Measurements from ENCODE around the gene MIAT.

MIAT gene

GRCh38 chr22:26617271-26618199 is 39.9 kb upstream of the MIAT start, which contains the start of gene CRYBB1:
Gene CRYBB1, minus strand, starts transcription at chr22:26618027. Its CDS starts 1,708 bp downstream, at chr22:26616319.
- no peak within 1 kb of the TSS for H3K4me3 ChIP-seq (ENCODE audit: low read depth, low read length)
- CTCF ChIA-PET: no interaction called here
- DNase-seq (ENCODE audit: low read depth, low spot score): no peak
- POLR2A ChIA-PET: no interaction called here
- no peak for TF ChIP-seq CTCF (IDR thresholded peaks at IDR 0.05; ENCODE audit: insufficient read depth, low read length, missing control alignments)

GRCh38 chr22:26618455-26618854 is 38.9 kb upstream of the MIAT start:
- TF ChIP-seq CTCF (IDR thresholded peaks at IDR 0.05; ENCODE audit: insufficient read depth, low read length, missing control alignments): no peak
- no peak for DNase-seq (ENCODE audit: low read depth, low spot score)
- H3K4me3 ChIP-seq (ENCODE audit: low read depth, low read length): no peak overlapping the region
- ChIA-PET CTCF (no interaction called here), POLR2A (no interaction called here)

- no peak for TF ChIP-seq CTCF (IDR thresholded peaks at IDR 0.05; ENCODE audit: insufficient read depth, low read length, missing control alignments)
- ChIA-PET POLR2A (no interaction called here), CTCF (interaction anchor here (0.6 kb wide), 1 partner anchor 14 kb away, joined by 3 read pairs; no protein-coding TSS in a partner anchor)
- DNase-seq (ENCODE audit: low read depth, low spot score): no peak
- H3K4me3 ChIP-seq (ENCODE audit: low read depth, low read length): no peak overlapping the region
Observed at GRCh38 chr22:26619510-26619909, 37.9 kb upstream of the MIAT start.

GRCh38 chr22:26620197-26620596 is 37.2 kb upstream of the MIAT start:
- DNase-seq (ENCODE audit: low read depth, low spot score): no peak
- ChIA-PET POLR2A (no interaction called here), CTCF (no interaction called here)
- TF ChIP-seq CTCF (IDR thresholded peaks at IDR 0.05; ENCODE audit: insufficient read depth, low read length, missing control alignments): no peak
- no peak overlapping the region for H3K4me3 ChIP-seq (ENCODE audit: low read depth, low read length)

- POLR2A ChIA-PET: no interaction called here
- no peak within 1 kb of the TSS for H3K4me3 ChIP-seq (ENCODE audit: low read depth, low read length)
- TF ChIP-seq CTCF (IDR thresholded peaks at IDR 0.05; ENCODE audit: insufficient read depth, low read length, missing control alignments): no peak
- DNase-seq (ENCODE audit: low read depth, low spot score): no peak
- CTCF ChIA-PET: interaction anchor here (1.5 kb wide), 1 partner anchor 9 kb away, joined by 6 read pairs; no protein-coding TSS in a partner anchor
Observed at GRCh38 chr22:26621663-26622062, 35.7 kb upstream of the MIAT start, which contains the start of gene CRYBA4. Gene CRYBA4, plus strand, starts transcription at chr22:26621963. Its CDS starts 634 bp downstream, at chr22:26622597.

- POLR2A ChIA-PET: no interaction called here
- no peak overlapping the region for H3K4me3 ChIP-seq (ENCODE audit: low read depth, low read length)
- CTCF ChIA-PET: interaction anchor here (0.6 kb wide), 1 partner anchor 21 kb away, joined by 5 read pairs; no protein-coding TSS in a partner anchor
- no peak for DNase-seq (ENCODE audit: low read depth, low spot score)
- TF ChIP-seq CTCF (IDR thresholded peaks at IDR 0.05; ENCODE audit: insufficient read depth, low read length, missing control alignments): no peak
Observed at GRCh38 chr22:26623984-26624383, 33.4 kb upstream of the MIAT start.
